Measurements from ENCODE around the gene PLPP6.

PLPP6 gene

GRCh38 chr9:4671737-4672136, 9.6 kb downstream of the PLPP6 start:
- no peak for TF ChIP-seq GATA2 (IDR thresholded peaks at IDR 0.05; ENCODE audit: low read depth, low read length)
- TF ChIP-seq GATA3 (IDR thresholded peaks at IDR 0.05; ENCODE audit: low read depth, low read length): no peak

- no peak for TF ChIP-seq GATA2 (IDR thresholded peaks at IDR 0.05; ENCODE audit: low read depth, low read length)
- no peak for TF ChIP-seq GATA3 (IDR thresholded peaks at IDR 0.05; ENCODE audit: low read depth, low read length)
These were observed 12.7 kb downstream of the PLPP6 start for GRCh38 chr9:4674783-4675182.

- TF ChIP-seq GATA3 (IDR thresholded peaks at IDR 0.05; ENCODE audit: low read depth, low read length) (no peak), GATA2 (IDR thresholded peaks at IDR 0.05; ENCODE audit: low read depth, low read length) (no peak)
These were observed 15.3 kb downstream of the PLPP6 start for GRCh38 chr9:4677392-4677791.

- no peak for TF ChIP-seq GATA3 (IDR thresholded peaks at IDR 0.05; ENCODE audit: low read depth, low read length)
- no peak for TF ChIP-seq GATA2 (IDR thresholded peaks at IDR 0.05; ENCODE audit: low read depth, low read length)
These were observed 16.7 kb downstream of the PLPP6 start for GRCh38 chr9:4678679-4679267.

GRCh38 chr9:4679268-4680172, 17.4 kb downstream of the PLPP6 start, which contains the start of gene CDC37L1:
Gene CDC37L1, plus strand, starts transcription at chr9:4679569. Its CDS starts 199 bp downstream, at chr9:4679768.
- no peak for TF ChIP-seq GATA2 (IDR thresholded peaks at IDR 0.05; ENCODE audit: low read depth, low read length)
- TF ChIP-seq GATA3 (IDR thresholded peaks at IDR 0.05; ENCODE audit: low read depth, low read length): no peak

- TF ChIP-seq GATA2 (IDR thresholded peaks at IDR 0.05; ENCODE audit: low read depth, low read length) (no peak), GATA3 (IDR thresholded peaks at IDR 0.05; ENCODE audit: low read depth, low read length) (no peak)
These were observed 18.1 kb downstream of the PLPP6 start for GRCh38 chr9:4680173-4680525.

- TF ChIP-seq GATA2 (IDR thresholded peaks at IDR 0.05; ENCODE audit: low read depth, low read length) (no peak), GATA3 (IDR thresholded peaks at IDR 0.05; ENCODE audit: low read depth, low read length) (no peak)
These were observed 18.7 kb downstream of the PLPP6 start for GRCh38 chr9:4680750-4681149.

GRCh38 chr9:4684820-4685219, 22.7 kb downstream of the PLPP6 start:
- no peak for TF ChIP-seq GATA3 (IDR thresholded peaks at IDR 0.05; ENCODE audit: low read depth, low read length)
- TF ChIP-seq GATA2 (IDR thresholded peaks at IDR 0.05; ENCODE audit: low read depth, low read length): no peak

GRCh38 chr9:4686112-4686511, 24.0 kb downstream of the PLPP6 start:
- no peak for TF ChIP-seq GATA2 (IDR thresholded peaks at IDR 0.05; ENCODE audit: low read depth, low read length)
- no peak for TF ChIP-seq GATA3 (IDR thresholded peaks at IDR 0.05; ENCODE audit: low read depth, low read length)

- TF ChIP-seq GATA2 (IDR thresholded peaks at IDR 0.05; ENCODE audit: low read depth, low read length) (no peak), GATA3 (IDR thresholded peaks at IDR 0.05; ENCODE audit: low read depth, low read length) (no peak)
These were observed 24.5 kb downstream of the PLPP6 start for GRCh38 chr9:4686584-4686983.

GRCh38 chr9:4689021-4689420, 26.9 kb downstream of the PLPP6 start:
- TF ChIP-seq GATA3 (IDR thresholded peaks at IDR 0.05; ENCODE audit: low read depth, low read length) (no peak), GATA2 (IDR thresholded peaks at IDR 0.05; ENCODE audit: low read depth, low read length) (no peak)

- TF ChIP-seq GATA2 (IDR thresholded peaks at IDR 0.05; ENCODE audit: low read depth, low read length) (no peak), GATA3 (IDR thresholded peaks at IDR 0.05; ENCODE audit: low read depth, low read length) (no peak)
These were observed 27.6 kb downstream of the PLPP6 start for GRCh38 chr9:4689687-4690104.

GRCh38 chr9:4690144-4690543, 28.1 kb downstream of the PLPP6 start:
- TF ChIP-seq GATA3 (IDR thresholded peaks at IDR 0.05; ENCODE audit: low read depth, low read length) (no peak), GATA2 (IDR thresholded peaks at IDR 0.05; ENCODE audit: low read depth, low read length) (no peak)

GRCh38 chr9:4691795-4692194, 29.7 kb downstream of the PLPP6 start:
- TF ChIP-seq GATA2 (IDR thresholded peaks at IDR 0.05; ENCODE audit: low read depth, low read length): no peak

GRCh38 chr9:4700091-4700490, 38.0 kb downstream of the PLPP6 start:
- no peak for TF ChIP-seq GATA3 (IDR thresholded peaks at IDR 0.05; ENCODE audit: low read depth, low read length)
- TF ChIP-seq GATA2 (IDR thresholded peaks at IDR 0.05; ENCODE audit: low read depth, low read length): no peak

All from SH-SY5Y (cell line).